HFF-Myc (cell line): ENCODE measurements around the gene JCAD.
"Not testable (repeated sequence)": the region's sequence is repeated elsewhere in the genome, so short reads cannot be mapped to it uniquely, and the experiment has no call there.

ENCODE experiments used
- DNase-seq: peaks from one replicate; pipeline ENCODE4 v3.0.0-alpha.2; 2011; ENCODE audit warnings: low read depth; ENCODE audit errors: extremely low read depth
- H3K4me3 ChIP-seq: replicated peaks from 2 replicates; pipeline ENCODE4 v1.5.1; 2011; ENCODE audit warnings: low read depth, mild to moderate bottlenecking, control low read depth, low read length
- CTCF ChIP-seq: IDR thresholded peaks from 2 replicates; pipeline ENCODE4 v1.5.1; 2012; ENCODE audit warnings: mild to moderate bottlenecking, low read depth, low read length, control low read depth; ENCODE audit errors: missing control alignments

The JCAD gene

DNA sequence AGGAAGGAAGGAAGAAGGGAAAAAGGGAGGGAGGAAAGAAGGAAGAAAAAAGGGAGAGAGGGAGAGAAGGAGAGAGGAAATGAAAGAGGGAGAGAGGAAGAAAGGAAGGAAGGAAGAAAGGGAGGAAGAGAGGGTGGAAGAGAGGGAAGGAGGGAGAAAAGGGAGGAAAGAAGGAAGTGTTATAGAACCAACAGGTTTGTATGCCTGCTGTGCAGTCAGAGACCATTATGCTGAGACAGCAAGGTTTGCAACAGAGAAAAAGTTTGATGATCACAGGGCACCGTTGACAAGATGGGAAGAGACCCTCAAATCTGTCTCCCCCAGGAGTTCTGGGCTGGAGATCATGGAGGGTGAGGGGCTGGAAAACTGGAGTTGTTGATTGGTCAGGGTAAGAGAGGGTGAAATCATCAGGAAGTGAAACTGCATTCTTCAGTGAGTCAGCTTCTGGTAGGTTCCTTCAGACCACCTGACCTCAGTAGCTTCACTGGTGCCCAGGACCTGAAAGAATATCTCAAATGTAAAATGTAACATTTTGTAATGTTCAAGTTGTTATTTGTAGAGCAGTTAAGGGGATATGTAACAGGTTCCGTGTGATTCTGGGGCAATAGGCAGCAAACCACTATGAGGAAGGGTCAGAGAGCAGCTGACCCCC is 76.3 kb downstream of the JCAD start:
- H3K4me3 ChIP-seq, result no peak overlapping the region
- DNase-seq, result no peak
- TF ChIP-seq CTCF, result no peak

- H3K4me3 ChIP-seq, result no peak overlapping the region
- no peak for TF ChIP-seq CTCF
- no peak for DNase-seq
Measured at GRCh38 chr10:29981510-29981909, 77.9 kb downstream of the JCAD start.

DNA sequence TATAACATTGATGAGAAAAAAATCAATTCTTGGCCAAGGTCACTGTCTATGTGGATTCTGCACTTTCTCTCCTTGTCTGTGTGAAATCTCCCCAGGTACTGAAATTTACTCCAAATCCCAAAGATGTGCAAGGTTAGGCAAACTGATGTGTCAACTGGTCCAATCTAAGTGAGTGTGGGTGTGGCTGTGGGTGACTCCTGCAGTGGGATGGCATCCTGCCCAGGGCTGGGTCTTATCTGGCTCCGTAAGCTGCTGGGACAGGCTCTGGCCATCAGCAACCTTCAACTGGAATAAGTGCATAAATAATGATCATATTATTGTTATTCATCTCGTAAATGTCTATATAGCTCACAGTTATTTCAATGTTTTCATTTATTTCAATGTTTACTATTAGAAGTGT is 79.3 kb downstream of the JCAD start:
- no peak overlapping the region for H3K4me3 ChIP-seq
- DNase-seq, result no peak
- no peak for TF ChIP-seq CTCF

DNA sequence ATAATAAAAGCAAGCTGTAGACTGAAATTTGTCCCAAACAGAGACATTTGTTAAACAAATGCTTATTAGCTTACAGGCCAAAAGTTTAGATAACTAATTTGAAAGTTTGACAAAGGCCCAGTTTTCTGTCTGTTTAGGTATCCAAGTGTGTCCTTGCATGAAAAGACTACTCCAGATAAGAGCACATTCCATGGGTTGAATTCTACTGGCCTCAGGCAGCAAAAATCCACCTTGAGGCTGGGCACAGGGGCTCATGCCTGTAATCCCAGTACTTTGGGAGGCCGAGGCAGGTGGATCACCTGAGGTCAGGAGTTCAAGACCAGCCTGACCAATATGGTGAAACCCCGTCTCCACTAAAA is 80.0 kb downstream of the JCAD start:
- not testable (repeated sequence) for DNase-seq, H3K4me3 ChIP-seq

GRCh38 chr10:29977171-29977570 is 82.2 kb downstream of the JCAD start:
- H3K4me3 ChIP-seq, result no peak overlapping the region
- no peak for TF ChIP-seq CTCF
- DNase-seq, result no peak

- DNase-seq, result no peak
- TF ChIP-seq CTCF, result no peak
- H3K4me3 ChIP-seq, result no peak overlapping the region
Measured at GRCh38 chr10:29976134-29976533, 83.3 kb downstream of the JCAD start.

DNA sequence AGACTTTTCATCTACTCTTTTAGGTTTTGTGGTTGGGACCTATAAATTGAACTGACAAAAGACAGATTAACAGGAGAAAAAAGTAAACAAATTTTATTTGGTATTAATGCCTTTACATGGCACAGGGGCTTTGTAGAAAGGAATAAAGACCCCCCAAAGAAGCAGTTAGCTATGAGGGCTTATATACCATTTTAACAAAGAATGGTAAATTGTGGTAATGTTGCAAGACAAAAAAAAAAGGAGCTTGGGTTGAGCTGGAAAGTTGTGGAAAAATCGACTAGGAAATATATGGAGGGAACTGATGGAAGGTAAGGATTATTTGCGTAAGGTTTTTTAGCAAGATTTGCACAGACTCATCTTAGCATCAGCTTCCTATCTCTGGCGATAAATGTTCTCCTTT is 84.6 kb downstream of the JCAD start:
- no peak for TF ChIP-seq CTCF
- no peak overlapping the region for H3K4me3 ChIP-seq
- DNase-seq, result no peak

DNA sequence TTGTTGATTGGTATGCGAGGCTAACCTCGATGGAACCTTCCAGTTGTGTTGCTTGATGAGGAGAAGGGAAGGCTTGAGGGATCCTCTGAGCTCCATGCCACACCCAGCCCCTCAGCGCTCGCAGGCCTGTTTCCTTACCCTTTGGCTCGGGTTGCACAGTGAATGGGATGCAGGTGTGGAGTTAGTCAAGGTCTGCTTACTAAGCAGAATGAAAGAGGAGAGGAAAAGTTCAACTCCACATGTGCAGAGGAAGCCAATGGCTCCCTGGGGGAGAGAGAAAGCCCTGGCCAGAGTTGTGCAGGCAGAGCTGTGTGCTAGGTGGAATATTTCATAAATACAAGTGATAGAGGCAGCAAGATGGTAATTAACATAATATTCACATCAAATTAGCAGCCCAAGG is 85.5 kb downstream of the JCAD start:
- no peak overlapping the region for H3K4me3 ChIP-seq
- no peak for TF ChIP-seq CTCF
- no peak for DNase-seq
